Measurements from ENCODE around the gene KCNG1.

The KCNG1 gene

DNA sequence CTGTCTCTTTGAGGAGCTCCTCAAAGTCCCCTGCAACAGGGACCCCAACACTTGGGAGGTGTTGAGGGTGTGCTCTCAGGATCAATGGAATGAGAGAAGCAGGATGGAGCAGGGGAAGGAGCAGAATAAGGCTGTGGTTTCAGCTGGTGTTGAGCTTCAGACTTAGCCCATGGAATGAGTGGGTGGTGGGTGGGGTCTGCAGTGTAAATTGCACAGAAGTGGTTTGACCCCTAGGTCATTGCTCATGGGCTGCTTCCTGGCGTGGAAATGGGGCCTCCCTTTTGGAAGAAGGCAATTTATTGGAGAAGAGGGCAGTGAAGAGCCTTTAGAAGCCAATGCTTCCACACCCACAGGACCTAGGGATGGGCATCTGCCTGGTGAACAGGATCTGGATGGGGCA lies 37.0 kb upstream of the KCNG1 start:
- Histone ChIP-seq H3K36me3 (ENCODE audit: control insufficient read depth in 2 of 2, insufficient read depth in 1 of 2, low read length in 2 of 2) (no peaks in the 10 kb centered on the region), H3K4me3 (ENCODE audit: low read depth, low read length) (no peak overlapping the region), H3K27ac (ENCODE audit: extremely low read depth, low read depth, low read length) (no peak overlapping the region), H3K9me3 (ENCODE audit: control insufficient read depth, insufficient read depth, low read depth, low read length) (no peaks in the 10 kb centered on the region), H3K4me1 (ENCODE audit: control insufficient read depth, insufficient read depth, low read length) (no peaks in the 10 kb centered on the region)
- TF ChIP-seq GLI4 (tag by site-specific recombination; IDR thresholded peaks at IDR 0.05) (no peak), EGR2 (tag by site-specific recombination; IDR thresholded peaks at IDR 0.05; ENCODE audit: low read depth) (peak; percentile 92), ZFHX2 (tag by site-specific recombination; conservative IDR thresholded peaks at IDR 0.05) (peak; percentile 91)
- CTCF ChIA-PET: no interaction called here
- POLR2A ChIA-PET: no interaction called here

DNA sequence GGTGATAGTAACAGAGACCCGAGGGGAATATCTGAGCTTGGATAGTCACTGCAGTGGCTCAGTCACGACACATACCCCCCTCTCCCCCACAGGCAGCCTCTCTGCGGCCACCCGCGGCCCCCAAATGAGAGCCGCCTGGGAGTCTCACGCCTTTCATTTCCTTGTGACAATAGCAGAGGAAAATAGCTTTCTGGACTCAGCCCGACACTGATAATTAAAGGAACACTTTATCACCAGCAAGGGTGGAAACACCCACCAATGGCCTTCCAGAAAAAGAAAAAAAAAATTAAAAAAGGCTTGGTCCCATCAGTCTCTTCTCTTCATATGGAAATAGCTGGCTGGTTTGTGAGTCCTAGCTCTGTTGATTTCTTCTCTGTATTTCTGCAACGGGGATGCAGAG lies 35.1 kb upstream of the KCNG1 start:
- Histone ChIP-seq H3K4me1 (ENCODE audit: control insufficient read depth, insufficient read depth, low read length) (no peaks in the 10 kb centered on the region), H3K27ac (ENCODE audit: extremely low read depth, low read depth, low read length) (no peak overlapping the region), H3K4me3 (ENCODE audit: low read depth, low read length) (no peak overlapping the region), H3K9me3 (ENCODE audit: control insufficient read depth, insufficient read depth, low read depth, low read length) (no peaks in the 10 kb centered on the region), H3K36me3 (ENCODE audit: control insufficient read depth in 2 of 2, insufficient read depth in 1 of 2, low read length in 2 of 2) (no peaks in the 10 kb centered on the region)
- TF ChIP-seq, protein P1, sequence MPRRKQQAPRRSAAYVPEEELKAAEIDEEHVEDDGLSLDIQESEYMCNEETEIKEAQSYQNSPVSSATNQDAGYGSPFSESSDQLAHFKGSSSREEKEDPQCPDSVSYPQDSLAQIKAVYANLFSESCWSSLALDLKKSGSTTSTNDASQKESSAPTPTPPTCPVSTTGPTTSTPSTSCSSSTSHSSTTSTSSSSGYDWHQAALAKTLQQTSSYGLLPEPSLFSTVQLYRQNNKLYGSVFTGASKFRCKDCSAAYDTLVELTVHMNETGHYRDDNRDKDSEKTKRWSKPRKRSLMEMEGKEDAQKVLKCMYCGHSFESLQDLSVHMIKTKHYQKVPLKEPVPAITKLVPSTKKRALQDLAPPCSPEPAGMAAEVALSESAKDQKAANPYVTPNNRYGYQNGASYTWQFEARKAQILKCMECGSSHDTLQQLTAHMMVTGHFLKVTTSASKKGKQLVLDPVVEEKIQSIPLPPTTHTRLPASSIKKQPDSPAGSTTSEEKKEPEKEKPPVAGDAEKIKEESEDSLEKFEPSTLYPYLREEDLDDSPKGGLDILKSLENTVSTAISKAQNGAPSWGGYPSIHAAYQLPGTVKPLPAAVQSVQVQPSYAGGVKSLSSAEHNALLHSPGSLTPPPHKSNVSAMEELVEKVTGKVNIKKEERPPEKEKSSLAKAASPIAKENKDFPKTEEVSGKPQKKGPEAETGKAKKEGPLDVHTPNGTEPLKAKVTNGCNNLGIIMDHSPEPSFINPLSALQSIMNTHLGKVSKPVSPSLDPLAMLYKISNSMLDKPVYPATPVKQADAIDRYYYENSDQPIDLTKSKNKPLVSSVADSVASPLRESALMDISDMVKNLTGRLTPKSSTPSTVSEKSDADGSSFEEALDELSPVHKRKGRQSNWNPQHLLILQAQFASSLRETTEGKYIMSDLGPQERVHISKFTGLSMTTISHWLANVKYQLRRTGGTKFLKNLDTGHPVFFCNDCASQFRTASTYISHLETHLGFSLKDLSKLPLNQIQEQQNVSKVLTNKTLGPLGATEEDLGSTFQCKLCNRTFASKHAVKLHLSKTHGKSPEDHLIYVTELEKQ (tag by site-specific recombination; IDR thresholded peaks at IDR 0.05; ENCODE audit: borderline replicate concordance): no peak
- CTCF ChIA-PET: interaction anchor here (1.3 kb wide), 1 partner anchor 42 kb away, joined by 4 read pairs; no protein-coding TSS in a partner anchor
- POLR2A ChIA-PET: no interaction called here

DNA sequence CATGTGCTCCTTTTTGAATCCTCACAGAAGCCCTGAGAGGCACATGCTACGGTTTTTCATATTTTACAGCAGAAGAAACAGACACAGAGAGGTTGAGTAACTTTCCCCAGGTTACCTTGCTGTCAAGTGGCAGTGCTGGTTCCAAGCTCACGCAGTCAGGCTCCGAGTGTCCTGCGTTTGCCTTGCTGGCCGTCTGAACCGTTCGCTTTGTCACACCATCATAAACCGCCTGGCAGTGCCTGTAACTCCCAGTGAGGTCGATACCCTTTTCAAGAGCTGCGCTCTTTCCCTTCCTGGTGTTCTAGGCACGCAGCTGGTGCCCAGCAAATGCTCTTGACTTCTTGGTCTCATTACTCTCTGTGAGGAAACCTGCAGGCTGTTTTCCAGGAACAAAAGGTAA lies 31.3 kb upstream of the KCNG1 start:
- Histone ChIP-seq H3K27ac (ENCODE audit: extremely low read depth, low read depth, low read length) (no peak overlapping the region), H3K36me3 (ENCODE audit: control insufficient read depth in 2 of 2, insufficient read depth in 1 of 2, low read length in 2 of 2) (no peaks in the 10 kb centered on the region), H3K9me3 (ENCODE audit: control insufficient read depth, insufficient read depth, low read depth, low read length) (no peaks in the 10 kb centered on the region), H3K4me3 (ENCODE audit: low read depth, low read length) (no peak overlapping the region), H3K4me1 (ENCODE audit: control insufficient read depth, insufficient read depth, low read length) (no peaks in the 10 kb centered on the region)
- CTCF ChIA-PET: interaction anchor here (0.8 to 1.6 kb wide), 2 partner anchors 39 to 346 kb away, joined by 3 to 4 read pairs; no protein-coding TSS in a partner anchor
- TF ChIP-seq ZEB2 (tag by site-specific recombination; IDR thresholded peaks at IDR 0.05) (no peak), SP2 (tag by site-specific recombination; IDR thresholded peaks at IDR 0.05) (no peak), ZBTB17 (tag by site-specific recombination; IDR thresholded peaks at IDR 0.05) (no peak), ZNF514 (tag by site-specific recombination; IDR thresholded peaks at IDR 0.05) (no peak), BCL11B (tag by site-specific recombination; IDR thresholded peaks at IDR 0.05; ENCODE audit: low read depth) (no peak), SP3 (tag by site-specific recombination; IDR thresholded peaks at IDR 0.05) (no peak), ZNF394 (tag by site-specific recombination; IDR thresholded peaks at IDR 0.05; ENCODE audit: borderline replicate concordance) (no peak), GLIS2 (tag by site-specific recombination; IDR thresholded peaks at IDR 0.05) (no peak)
- POLR2A ChIA-PET: no interaction called here

DNA sequence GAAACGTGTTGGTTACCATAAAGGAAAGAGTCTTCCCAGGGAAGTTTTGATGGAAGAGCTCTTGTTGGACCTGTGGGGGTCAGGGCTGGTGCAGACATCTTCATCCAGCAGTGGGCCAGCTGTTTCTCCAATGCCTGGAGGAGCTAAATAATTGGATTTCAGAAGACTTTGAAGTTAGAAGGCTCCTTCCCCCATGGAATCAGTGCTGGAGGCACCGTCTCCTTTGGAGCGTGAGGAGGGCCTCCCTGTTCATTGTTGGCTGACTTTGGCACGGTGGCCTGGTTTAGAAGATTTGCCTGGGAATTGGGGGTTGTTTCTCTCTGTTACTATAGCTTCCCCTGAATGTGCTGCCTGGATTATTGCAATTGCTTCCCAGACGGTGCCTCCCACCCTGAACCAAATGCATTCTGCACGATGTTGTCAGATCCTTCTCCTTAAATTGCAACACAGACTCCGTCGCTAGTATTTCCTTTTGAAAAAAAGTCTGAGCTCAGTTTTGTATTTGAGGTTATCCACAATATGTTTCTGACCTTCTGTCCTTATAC lies 27.7 kb upstream of the KCNG1 start:
- no peaks in the 10 kb centered on the region for H3K36me3 ChIP-seq (ENCODE audit: control insufficient read depth in 2 of 2, insufficient read depth in 1 of 2, low read length in 2 of 2)
- CTCF ChIA-PET: interaction anchor here (0.7 to 1.6 kb wide), 3 partner anchors 8 to 256 kb away, joined by 3 to 6 read pairs (median 3); no protein-coding TSS in a partner anchor
- TF ChIP-seq ZNF768 (tag by site-specific recombination; IDR thresholded peaks at IDR 0.05) (no peak), ZNF624 (tag by site-specific recombination; IDR thresholded peaks at IDR 0.05) (no peak), ZNF701 (tag by site-specific recombination; IDR thresholded peaks at IDR 0.05) (no peak), ZNF776 (tag by site-specific recombination; IDR thresholded peaks at IDR 0.05; ENCODE audit: borderline replicate concordance) (no peak), ZNF112 (tag by site-specific recombination; IDR thresholded peaks at IDR 0.05) (no peak), ZNF473 (tag by site-specific recombination; IDR thresholded peaks at IDR 0.05) (no peak), HOXC10 (CRISPR knock-in tag; IDR thresholded peaks at IDR 0.05) (no peak), HOXA7 (CRISPR knock-in tag; IDR thresholded peaks at IDR 0.05; ENCODE audit: borderline replicate concordance) (no peak), GLIS1 (tag by site-specific recombination; IDR thresholded peaks at IDR 0.05) (no peak)
- TF ChIP-seq, protein P2, sequence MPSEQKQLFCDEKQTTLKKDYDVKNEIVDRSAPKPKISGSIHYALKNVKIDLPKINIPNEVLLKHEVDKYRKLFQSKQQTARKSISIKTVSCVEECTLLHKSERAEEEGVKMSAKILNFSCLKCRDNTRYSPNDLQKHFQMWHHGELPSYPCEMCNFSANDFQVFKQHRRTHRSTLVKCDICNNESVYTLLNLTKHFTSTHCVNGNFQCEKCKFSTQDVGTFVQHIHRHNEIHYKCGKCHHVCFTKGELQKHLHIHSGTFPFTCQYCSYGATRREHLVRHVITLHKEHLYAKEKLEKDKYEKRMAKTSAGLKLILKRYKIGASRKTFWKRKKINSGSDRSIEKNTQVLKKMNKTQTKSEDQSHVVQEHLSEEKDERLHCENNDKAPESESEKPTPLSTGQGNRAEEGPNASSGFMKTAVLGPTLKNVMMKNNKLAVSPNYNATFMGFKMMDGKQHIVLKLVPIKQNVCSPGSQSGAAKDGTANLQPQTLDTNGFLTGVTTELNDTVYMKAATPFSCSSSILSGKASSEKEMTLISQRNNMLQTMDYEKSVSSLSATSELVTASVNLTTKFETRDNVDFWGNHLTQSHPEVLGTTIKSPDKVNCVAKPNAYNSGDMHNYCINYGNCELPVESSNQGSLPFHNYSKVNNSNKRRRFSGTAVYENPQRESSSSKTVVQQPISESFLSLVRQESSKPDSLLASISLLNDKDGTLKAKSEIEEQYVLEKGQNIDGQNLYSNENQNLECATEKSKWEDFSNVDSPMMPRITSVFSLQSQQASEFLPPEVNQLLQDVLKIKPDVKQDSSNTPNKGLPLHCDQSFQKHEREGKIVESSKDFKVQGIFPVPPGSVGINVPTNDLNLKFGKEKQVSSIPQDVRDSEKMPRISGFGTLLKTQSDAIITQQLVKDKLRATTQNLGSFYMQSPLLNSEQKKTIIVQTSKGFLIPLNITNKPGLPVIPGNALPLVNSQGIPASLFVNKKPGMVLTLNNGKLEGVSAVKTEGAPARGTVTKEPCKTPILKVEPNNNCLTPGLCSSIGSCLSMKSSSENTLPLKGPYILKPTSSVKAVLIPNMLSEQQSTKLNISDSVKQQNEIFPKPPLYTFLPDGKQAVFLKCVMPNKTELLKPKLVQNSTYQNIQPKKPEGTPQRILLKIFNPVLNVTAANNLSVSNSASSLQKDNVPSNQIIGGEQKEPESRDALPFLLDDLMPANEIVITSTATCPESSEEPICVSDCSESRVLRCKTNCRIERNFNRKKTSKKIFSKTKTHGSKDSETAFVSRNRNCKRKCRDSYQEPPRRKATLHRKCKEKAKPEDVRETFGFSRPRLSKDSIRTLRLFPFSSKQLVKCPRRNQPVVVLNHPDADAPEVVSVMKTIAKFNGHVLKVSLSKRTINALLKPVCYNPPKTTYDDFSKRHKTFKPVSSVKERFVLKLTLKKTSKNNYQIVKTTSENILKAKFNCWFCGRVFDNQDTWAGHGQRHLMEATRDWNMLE (tag by site-specific recombination; conservative IDR thresholded peaks at IDR 0.05; ENCODE audit: low read depth): no peak

More for the DNA sequence above, 27.7 kb upstream of the KCNG1 start:
- H3K4me1 ChIP-seq (ENCODE audit: control insufficient read depth, insufficient read depth, low read length): no peaks in the 10 kb centered on the region
- POLR2A ChIA-PET: interaction anchor here (0.6 kb wide), 1 partner anchor 17 kb away, joined by 3 read pairs; no protein-coding TSS in a partner anchor
- no peak overlapping the region for H3K27ac ChIP-seq (ENCODE audit: extremely low read depth, low read depth, low read length)
- no peaks in the 10 kb centered on the region for H3K9me3 ChIP-seq (ENCODE audit: control insufficient read depth, insufficient read depth, low read depth, low read length)
- H3K4me3 ChIP-seq (ENCODE audit: low read depth, low read length): no peak overlapping the region
